ENCODE data around the gene RAB3A.

DNA sequence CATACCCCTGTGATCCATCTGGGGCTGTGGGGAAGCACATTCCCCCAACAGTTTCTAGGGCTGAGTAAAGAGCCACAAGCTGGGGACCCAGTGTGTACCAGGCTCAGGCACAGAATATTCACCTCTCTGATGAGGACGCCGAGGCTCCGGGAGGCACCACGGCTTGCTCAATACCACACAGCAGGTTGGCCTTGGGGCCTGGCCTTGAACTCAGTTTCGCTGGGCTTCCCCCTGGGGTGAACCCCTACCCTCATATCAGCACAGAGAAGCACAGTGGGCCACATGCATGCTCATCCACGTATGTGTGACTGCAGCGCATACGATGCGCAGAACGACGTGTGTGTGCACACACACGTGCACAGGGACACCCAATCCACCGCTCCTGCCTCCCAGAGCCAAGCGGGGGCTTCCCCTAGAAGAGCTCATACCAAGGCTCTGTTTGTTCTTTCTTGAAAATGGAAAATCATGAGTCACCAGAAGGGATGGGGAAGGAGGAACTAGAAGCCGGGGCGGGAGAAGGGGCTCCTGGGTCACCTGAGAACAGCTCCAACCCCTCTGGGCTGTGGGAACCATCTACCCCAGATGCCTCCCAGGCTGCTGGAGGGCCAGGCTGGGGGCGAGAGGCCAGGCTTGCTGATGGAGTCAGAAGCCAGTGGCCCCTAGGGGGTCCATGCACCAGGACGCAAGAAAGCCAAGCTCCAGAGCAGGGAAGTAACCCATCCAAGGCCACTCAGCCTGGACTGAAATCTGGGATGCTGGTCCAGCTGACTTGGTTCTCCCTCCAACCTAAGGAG is 27.3 kb upstream of the RAB3A start:
- TF ChIP-seq, protein P1, sequence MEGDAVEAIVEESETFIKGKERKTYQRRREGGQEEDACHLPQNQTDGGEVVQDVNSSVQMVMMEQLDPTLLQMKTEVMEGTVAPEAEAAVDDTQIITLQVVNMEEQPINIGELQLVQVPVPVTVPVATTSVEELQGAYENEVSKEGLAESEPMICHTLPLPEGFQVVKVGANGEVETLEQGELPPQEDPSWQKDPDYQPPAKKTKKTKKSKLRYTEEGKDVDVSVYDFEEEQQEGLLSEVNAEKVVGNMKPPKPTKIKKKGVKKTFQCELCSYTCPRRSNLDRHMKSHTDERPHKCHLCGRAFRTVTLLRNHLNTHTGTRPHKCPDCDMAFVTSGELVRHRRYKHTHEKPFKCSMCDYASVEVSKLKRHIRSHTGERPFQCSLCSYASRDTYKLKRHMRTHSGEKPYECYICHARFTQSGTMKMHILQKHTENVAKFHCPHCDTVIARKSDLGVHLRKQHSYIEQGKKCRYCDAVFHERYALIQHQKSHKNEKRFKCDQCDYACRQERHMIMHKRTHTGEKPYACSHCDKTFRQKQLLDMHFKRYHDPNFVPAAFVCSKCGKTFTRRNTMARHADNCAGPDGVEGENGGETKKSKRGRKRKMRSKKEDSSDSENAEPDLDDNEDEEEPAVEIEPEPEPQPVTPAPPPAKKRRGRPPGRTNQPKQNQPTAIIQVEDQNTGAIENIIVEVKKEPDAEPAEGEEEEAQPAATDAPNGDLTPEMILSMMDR (IDR thresholded peaks at IDR 0.05) = no peak
- no peak for TF ChIP-seq POLR2A (IDR thresholded peaks at IDR 0.05)
